Measurements from ENCODE around the gene GTF2F1.
"Not testable (repeated sequence)": the region's sequence is repeated elsewhere in the genome, so short reads cannot be mapped to it uniquely, and the experiment has no call there.

The GTF2F1 gene

GRCh38 chr19:6384381-6384780 lies 8.6 kb downstream of the GTF2F1 start:
- DNase-seq (ENCODE audit: low read depth), result no peak

GRCh38 chr19:6383188-6383587 lies 9.8 kb downstream of the GTF2F1 start:
- DNase-seq (ENCODE audit: low read depth), result no peak

GRCh38 chr19:6381030-6381750 lies 11.8 kb downstream of the GTF2F1 start:
- no peak for DNase-seq (ENCODE audit: low read depth)

GRCh38 chr19:6379744-6380143 lies 13.2 kb downstream of the GTF2F1 start:
- DNase-seq (ENCODE audit: low read depth), result no peak

- no peak for DNase-seq (ENCODE audit: low read depth)
These were observed 14.5 kb downstream of the GTF2F1 start for GRCh38 chr19:6378486-6378885.

- no peak for DNase-seq (ENCODE audit: low read depth)
These were observed 14.9 kb downstream of the GTF2F1 start for GRCh38 chr19:6378041-6378440.

GRCh38 chr19:6376512-6377190 lies 16.3 kb downstream of the GTF2F1 start:
- DNase-seq (ENCODE audit: low read depth), result no peak

- no peak for DNase-seq (ENCODE audit: low read depth)
These were observed 17.5 kb downstream of the GTF2F1 start, which contains the start of gene PSPN for GRCh38 chr19:6375411-6376010. TSS of gene PSPN (minus strand) at chr19:6375933. CDS start at chr19:6375849, 84 bp downstream.

- no peak for DNase-seq (ENCODE audit: low read depth)
These were observed 18.1 kb downstream of the GTF2F1 start for GRCh38 chr19:6374711-6375410.

- DNase-seq (ENCODE audit: low read depth), result no peak
These were observed 18.7 kb downstream of the GTF2F1 start for GRCh38 chr19:6374161-6374709.

GRCh38 chr19:6373813-6374108 lies 19.2 kb downstream of the GTF2F1 start:
- no peak for DNase-seq (ENCODE audit: low read depth)

GRCh38 chr19:6373096-6373812 lies 19.7 kb downstream of the GTF2F1 start:
- peak; percentile 98 for DNase-seq (ENCODE audit: low read depth)

- peak; percentile 90 for DNase-seq (ENCODE audit: low read depth)
These were observed 20.3 kb downstream of the GTF2F1 start, which contains the start of gene ALKBH7 for GRCh38 chr19:6372594-6373095. TSS of gene ALKBH7 (plus strand) at chr19:6372794. CDS start at chr19:6372821, 27 bp downstream.

GRCh38 chr19:6364353-6364752 lies 28.6 kb downstream of the GTF2F1 start:
- DNase-seq (ENCODE audit: low read depth), result no peak

GRCh38 chr19:6362351-6362801 lies 30.6 kb downstream of the GTF2F1 start:
- DNase-seq (ENCODE audit: low read depth), result no peak

- DNase-seq (ENCODE audit: low read depth), result no peak
These were observed 31.0 kb downstream of the GTF2F1 start for GRCh38 chr19:6362027-6362350.

- not testable (repeated sequence) for DNase-seq (ENCODE audit: low read depth)
These were observed 32.1 kb downstream of the GTF2F1 start for GRCh38 chr19:6360857-6361216.

GRCh38 chr19:6360445-6360844 lies 32.5 kb downstream of the GTF2F1 start:
- DNase-seq (ENCODE audit: low read depth), result not testable (repeated sequence)

- no peak for DNase-seq (ENCODE audit: low read depth)
These were observed 33.2 kb downstream of the GTF2F1 start for GRCh38 chr19:6359568-6360341.

- DNase-seq (ENCODE audit: low read depth), result no peak
These were observed 35.0 kb downstream of the GTF2F1 start for GRCh38 chr19:6358003-6358402.

GRCh38 chr19:6357174-6357573 lies 35.8 kb downstream of the GTF2F1 start:
- DNase-seq (ENCODE audit: low read depth), result no peak
